IPS-15b (cell line): ENCODE data around the gene ATXN2L.
"Not testable (repeated sequence)": the region's sequence is repeated elsewhere in the genome, so short reads cannot be mapped to it uniquely, and the experiment has no call there.

Experiments
- H3K27me3 ChIP-seq: one replicate; pipeline ENCODE4 v1.6.1; 2013; ENCODE audit warnings: low read length; ENCODE audit not compliant: control insufficient read depth, insufficient read depth
- H3K36me3 ChIP-seq: one replicate; pipeline ENCODE4 v1.6.1; 2013; ENCODE audit warnings: low read length; ENCODE audit not compliant: control insufficient read depth, insufficient read depth
- H3K4me1 ChIP-seq: one replicate; pipeline ENCODE4 v1.6.1; 2013; ENCODE audit warnings: mild to moderate bottlenecking, low read length; ENCODE audit not compliant: control insufficient read depth, insufficient read depth
- H3K4me3 ChIP-seq: one replicate; pipeline ENCODE4 v1.5.1; 2013; ENCODE audit warnings: low read depth, low read length
- H3K9ac ChIP-seq: one replicate; pipeline ENCODE4 v1.6.1; 2013; ENCODE audit warnings: low read depth, mild to moderate bottlenecking, low read length
- H3K9me3 ChIP-seq: one replicate; pipeline ENCODE4 v1.6.1; 2013; ENCODE audit warnings: mild to moderate bottlenecking, low read length; ENCODE audit not compliant: control insufficient read depth, insufficient read depth

Gene ATXN2L

DNA sequence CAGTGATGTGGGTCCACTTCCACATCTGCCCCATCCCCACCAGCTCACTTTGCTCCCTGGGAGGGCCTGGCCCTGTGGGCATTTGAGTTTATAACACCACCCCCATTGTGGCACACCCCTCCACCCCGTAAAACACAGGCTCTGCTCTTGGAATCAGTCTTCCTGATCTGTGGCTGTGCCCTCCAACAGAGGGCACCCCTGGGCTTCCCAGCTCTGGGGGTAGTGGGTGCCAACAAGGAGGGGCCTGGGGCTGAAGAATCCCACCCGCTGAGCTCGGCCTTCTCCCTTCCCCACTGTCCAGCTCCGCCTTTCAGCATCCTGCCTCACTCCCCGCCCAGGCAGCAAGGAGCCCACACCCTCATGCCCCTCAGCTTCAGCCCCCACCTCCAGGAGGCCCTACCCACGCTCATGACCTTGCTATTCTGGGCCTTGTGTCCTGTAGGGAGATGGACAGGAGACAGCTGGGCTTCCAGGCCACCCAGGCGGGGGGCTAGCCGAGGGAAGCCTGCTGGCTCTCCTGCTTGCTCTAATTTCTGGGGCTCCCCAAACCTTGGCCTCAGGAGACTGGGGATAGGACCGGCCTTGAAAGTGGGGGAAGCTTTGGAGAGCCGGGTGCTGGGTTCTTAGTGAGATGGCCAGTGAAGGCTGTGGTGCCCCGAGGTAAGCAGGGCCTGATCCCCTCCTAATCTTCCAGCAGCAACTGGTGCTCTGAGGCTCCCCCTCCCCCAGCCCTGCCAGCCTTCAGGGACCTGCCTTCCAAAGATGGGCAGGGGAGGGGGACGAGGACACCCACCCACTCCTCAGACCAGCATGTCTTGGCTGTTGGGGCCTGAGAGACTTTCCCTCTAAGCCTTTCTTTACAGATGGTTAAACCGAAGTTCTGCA lies 52.6 kb downstream of the ATXN2L start:
- Histone ChIP-seq H3K4me1 (peaks cover 3% of the 10 kb centered on the region), H3K36me3 (peaks cover 29% of the 10 kb centered on the region), H3K27me3 (no peaks in the 10 kb centered on the region), H3K4me3 (no peak overlapping the region), H3K9ac (no peak overlapping the region), H3K9me3 (no peaks in the 10 kb centered on the region)

DNA sequence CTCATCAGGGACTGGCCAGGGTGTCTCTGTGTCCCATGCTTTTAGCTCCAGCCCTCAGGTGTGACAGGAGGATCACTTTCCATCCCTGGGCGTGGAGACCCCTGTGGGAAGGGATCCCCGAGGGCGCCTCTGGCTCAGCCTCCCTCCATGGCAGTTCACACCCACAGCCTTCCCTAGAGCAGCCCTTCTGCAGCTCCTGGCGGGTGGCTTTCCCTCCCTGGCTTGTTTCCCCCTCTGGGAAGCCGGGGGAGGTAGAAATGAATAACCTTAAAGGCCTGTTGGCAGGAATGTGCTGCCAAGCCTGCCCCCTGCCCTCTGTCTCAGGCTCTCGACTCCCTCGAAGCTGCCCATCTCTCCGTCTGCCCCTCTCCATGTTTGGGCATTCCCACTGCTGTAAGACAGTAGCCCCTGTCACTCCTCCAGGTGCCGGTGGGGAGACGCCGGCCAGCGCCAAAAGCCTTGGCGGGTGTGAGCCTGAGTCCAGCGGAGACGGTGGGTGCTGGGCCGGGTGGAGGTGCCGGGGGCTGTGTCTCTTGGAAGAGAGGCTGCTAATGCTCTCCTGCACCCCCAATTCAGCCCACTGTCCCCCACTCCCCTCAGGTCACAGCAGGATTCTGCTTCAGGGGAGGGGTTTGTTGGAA lies 53.3 kb downstream of the ATXN2L start:
- H3K9ac ChIP-seq = peak overlapping the region; percentile 24
- peaks cover 6% of the 10 kb centered on the region for H3K27me3 ChIP-seq
- peaks cover 8% of the 10 kb centered on the region for H3K4me1 ChIP-seq
- H3K9me3 ChIP-seq = no peaks in the 10 kb centered on the region
- no peak overlapping the region for H3K4me3 ChIP-seq
- peaks cover 24% of the 10 kb centered on the region for H3K36me3 ChIP-seq

DNA sequence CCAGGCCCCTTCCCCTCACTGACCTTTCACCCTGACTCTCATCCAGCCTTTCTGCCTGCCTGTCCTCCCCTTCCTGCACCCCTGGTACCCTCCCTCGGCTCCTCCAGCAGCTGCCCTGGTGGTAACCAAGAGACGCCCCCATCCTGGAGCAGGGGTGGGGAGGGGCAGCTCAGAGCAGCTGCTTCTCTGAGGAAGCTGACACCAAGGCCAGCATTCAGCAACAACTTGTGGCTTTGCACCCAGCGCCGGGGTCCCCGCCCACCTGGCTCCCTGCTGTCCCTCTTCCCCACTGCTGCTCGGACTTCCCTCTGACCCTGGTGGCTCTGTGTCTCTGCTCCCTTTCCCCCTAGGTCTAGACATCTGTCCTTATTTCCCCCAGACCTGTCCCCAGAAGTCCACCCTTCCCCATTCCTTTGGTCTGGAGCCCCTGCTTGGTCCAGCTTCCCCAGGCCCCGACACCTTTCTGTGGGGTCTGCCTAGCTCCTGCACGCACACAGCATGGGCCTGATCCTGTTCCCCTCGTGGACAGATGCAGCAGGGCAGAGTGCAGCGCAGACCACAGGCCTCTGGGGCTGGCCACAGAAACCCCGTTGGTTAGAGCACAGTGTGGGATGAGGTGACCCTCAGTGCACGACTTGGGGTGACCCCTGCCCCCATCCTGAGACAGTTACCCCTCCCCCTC lies 54.3 kb downstream of the ATXN2L start:
- Histone ChIP-seq H3K9me3 (no peaks in the 10 kb centered on the region), H3K9ac (peak overlapping the region; percentile 54), H3K4me1 (peaks cover 8% of the 10 kb centered on the region), H3K36me3 (peaks cover 21% of the 10 kb centered on the region), H3K27me3 (peaks cover 8% of the 10 kb centered on the region), H3K4me3 (no peak overlapping the region)

DNA sequence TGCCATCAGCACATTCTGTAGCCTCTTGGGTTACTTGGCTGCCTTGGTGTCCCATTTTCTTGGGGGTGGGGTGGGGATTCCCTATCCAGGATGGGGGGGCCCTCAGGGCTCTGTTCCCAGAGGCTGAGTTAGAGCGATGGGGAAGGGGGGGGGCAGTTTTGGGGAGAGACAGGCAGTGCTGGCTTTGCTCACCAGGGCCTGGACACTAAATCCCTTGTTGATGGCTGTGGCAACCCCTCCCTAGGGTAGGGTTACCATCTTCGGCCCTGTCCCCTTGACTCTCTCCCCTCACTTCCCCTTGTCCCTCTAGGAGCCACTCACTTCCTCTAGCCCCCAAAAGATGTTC lies 54.8 kb downstream of the ATXN2L start:
- no peak overlapping the region for H3K9ac ChIP-seq
- no peak overlapping the region for H3K4me3 ChIP-seq
- peaks cover 10% of the 10 kb centered on the region for H3K4me1 ChIP-seq
- peaks cover 8% of the 10 kb centered on the region for H3K27me3 ChIP-seq
- no peaks in the 10 kb centered on the region for H3K9me3 ChIP-seq
- H3K36me3 ChIP-seq = peaks cover 17% of the 10 kb centered on the region

GRCh38 chr16:28878083-28878926 lies 55.5 kb downstream of the ATXN2L start, which contains the start of gene ATP2A1:
Gene ATP2A1, plus strand, starts transcription at chr16:28878488. Its CDS starts 184 bp downstream, at chr16:28878672.
- Histone ChIP-seq H3K36me3 (peaks cover 11% of the 10 kb centered on the region), H3K27me3 (peaks cover 8% of the 10 kb centered on the region), H3K9me3 (no peaks in the 10 kb centered on the region), H3K9ac (peak within 1 kb of the TSS; percentile 77), H3K4me3 (peak within 1 kb of the TSS; percentile 80), H3K4me1 (peaks cover 13% of the 10 kb centered on the region)

DNA sequence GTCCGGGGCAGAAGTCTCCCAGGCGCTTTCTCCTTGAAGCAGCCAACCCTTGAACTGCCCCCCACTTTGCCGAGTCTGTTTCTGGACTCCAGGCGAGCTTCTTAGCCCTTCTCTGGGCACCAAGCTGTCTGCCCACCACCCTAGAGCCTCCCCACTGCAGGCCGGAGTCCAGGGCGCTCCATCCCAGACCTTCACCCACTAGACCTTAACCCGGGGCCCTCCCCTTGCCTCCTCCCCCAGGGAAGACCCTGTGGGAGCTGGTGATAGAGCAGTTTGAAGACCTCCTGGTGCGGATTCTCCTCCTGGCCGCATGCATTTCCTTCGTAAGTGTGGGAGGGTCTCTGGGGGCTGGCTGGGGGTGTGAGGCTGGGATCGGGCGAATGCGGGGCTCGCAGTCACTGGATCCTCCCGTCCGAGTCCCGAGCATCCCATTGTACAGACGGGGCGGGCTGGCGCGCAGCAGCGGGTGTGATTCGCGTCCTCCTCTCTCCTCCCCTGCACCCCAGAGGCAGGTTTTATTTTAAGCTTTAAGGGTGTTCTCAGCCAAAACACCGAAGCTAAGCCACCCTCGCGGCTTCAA lies 56.6 kb downstream of the ATXN2L start:
- H3K27me3 ChIP-seq = peaks cover 8% of the 10 kb centered on the region
- peaks cover 3% of the 10 kb centered on the region for H3K36me3 ChIP-seq
- H3K9me3 ChIP-seq = no peaks in the 10 kb centered on the region
- peak overlapping the region; percentile 77 for H3K9ac ChIP-seq
- H3K4me3 ChIP-seq = peak overlapping the region; percentile 80
- H3K4me1 ChIP-seq = peaks cover 14% of the 10 kb centered on the region

DNA sequence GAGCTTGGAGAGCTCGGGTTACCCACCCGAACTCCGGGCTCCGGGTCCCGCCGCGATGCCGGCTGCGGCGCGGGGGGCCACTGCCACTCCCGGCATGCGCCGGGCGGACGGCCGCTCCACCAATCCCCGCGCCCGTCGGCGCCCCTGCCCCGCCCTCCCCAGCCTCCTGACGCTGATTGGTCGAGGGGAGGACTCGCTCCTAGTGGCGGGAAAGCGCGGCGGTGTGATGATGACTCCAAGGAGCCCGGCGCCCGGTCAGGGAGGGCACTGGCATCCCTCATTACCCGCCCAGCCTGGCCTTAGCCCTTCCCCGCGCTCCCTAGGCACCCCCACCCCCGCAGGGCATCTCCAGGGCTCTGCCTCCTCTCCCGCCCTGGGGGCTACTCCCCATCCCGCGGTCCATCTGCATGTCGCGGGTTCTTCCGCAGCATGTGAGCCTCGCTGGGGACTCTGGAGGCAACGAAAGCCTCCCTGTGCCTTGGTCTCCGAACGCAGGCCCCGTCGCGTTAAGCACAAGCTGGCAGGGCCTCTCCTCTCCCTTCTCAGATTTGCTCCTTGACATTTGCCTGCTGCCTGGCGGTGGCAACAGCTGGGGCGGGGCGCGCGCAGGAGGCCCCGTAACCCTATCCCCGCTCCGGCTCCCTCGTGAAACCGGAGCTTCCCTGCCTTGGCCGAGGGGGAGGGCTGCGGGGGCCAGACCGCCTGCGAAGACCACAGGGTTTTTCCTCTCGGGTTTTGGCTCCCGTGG lies 57.2 kb downstream of the ATXN2L start:
- H3K4me3 ChIP-seq = peak overlapping the region; percentile 80
- H3K27me3 ChIP-seq = peaks cover 8% of the 10 kb centered on the region
- H3K4me1 ChIP-seq = peaks cover 14% of the 10 kb centered on the region
- H3K9me3 ChIP-seq = no peaks in the 10 kb centered on the region
- H3K9ac ChIP-seq = peak overlapping the region; percentile 77
- no peaks in the 10 kb centered on the region for H3K36me3 ChIP-seq

- peaks cover 8% of the 10 kb centered on the region for H3K27me3 ChIP-seq
- H3K4me3 ChIP-seq = peak overlapping the region; percentile 64
- H3K36me3 ChIP-seq = no peaks in the 10 kb centered on the region
- no peak overlapping the region for H3K9ac ChIP-seq
- peaks cover 14% of the 10 kb centered on the region for H3K4me1 ChIP-seq
- no peaks in the 10 kb centered on the region for H3K9me3 ChIP-seq
Observed at GRCh38 chr16:28880589-28880915, 57.8 kb downstream of the ATXN2L start.

GRCh38 chr16:28880955-28881354 lies 58.2 kb downstream of the ATXN2L start:
- Histone ChIP-seq H3K9me3 (no peaks in the 10 kb centered on the region), H3K36me3 (no peaks in the 10 kb centered on the region), H3K4me3 (peak overlapping the region; percentile 64), H3K4me1 (peaks cover 14% of the 10 kb centered on the region), H3K9ac (no peak overlapping the region), H3K27me3 (peaks cover 8% of the 10 kb centered on the region)

GRCh38 chr16:28881565-28881964 lies 58.8 kb downstream of the ATXN2L start:
- H3K9ac ChIP-seq, H3K9me3 ChIP-seq, H3K36me3 ChIP-seq, H3K27me3 ChIP-seq, H3K4me3 ChIP-seq: not testable (repeated sequence)
- peaks cover 13% of the 10 kb centered on the region for H3K4me1 ChIP-seq
